PC-3 (cell line): Measurements from ENCODE around the gene MYB. TPM values are rescaled to one million over a fixed set of nuclear protein-coding genes. Genes with fewer than 3 reads are reported as not detected.

Experiments
- ATAC-seq: fragments of 200-7000 bp; cut with Tn5 transposase; 2 replicates; pipeline ENCODE4 v1.9.1; 2020; ENCODE audit warnings: mild to moderate bottlenecking, moderate library complexity
- BruUV-seq: library from RNA; stranded (reverse); fragments of 400-500 nt; replicated peaks from 2 replicates; lab custom pipeline; 2021; lab: Mats Ljungman, UMichigan
- CTCF ChIA-PET: fragments of 300-600 bp; sonication (Branson Sonifier 250); formaldehyde crosslinking; loops from one replicate; lab custom pipeline; 2022; ENCODE audit warnings: antibody characterized with exemption; lab: Charles Lee
- POLR2A ChIA-PET: fragments of 300-600 bp; sonication (Branson Sonifier 250); formaldehyde crosslinking; loops from one replicate; lab custom pipeline; 2022; ENCODE audit warnings: antibody characterized with exemption; ENCODE audit not compliant: unreplicated experiment; lab: Charles Lee
- DNase-seq: peaks from one replicate; pipeline ENCODE4 v3.0.0-alpha.2; 2015
- H2AFZ ChIP-seq: fragments of 300-600 bp; sonication (generic); 2 replicates; pipeline ENCODE4 v1.6.0; 2016; ENCODE audit warnings: antibody characterized with exemption, low read length
- H3F3A ChIP-seq: fragments of 300-600 bp; sonication (generic); one replicate; pipeline ENCODE4 v1.6.0; 2017; ENCODE audit warnings: antibody characterized with exemption, low read length, control low read depth, mild to moderate bottlenecking; ENCODE audit not compliant: unreplicated experiment
- H3K27ac ChIP-seq: fragments of 300-600 bp; sonication (generic); 2 replicates; pipeline ENCODE4 v1.5.1; 2016; ENCODE audit warnings: mild to moderate bottlenecking, low read length
- H3K27me3 ChIP-seq: fragments of 300-600 bp; sonication (generic); 2 replicates; pipeline ENCODE4 v1.6.1; 2016; ENCODE audit warnings: low read length, mixed read lengths
- H3K36me3 ChIP-seq: fragments of 300-600 bp; sonication (generic); 2 replicates; pipeline ENCODE4 v1.6.1; 2016; ENCODE audit warnings: low read depth, mixed run types, low read length, mixed read lengths
- H3K4me1 ChIP-seq: fragments of 300-600 bp; sonication (generic); 2 replicates; pipeline ENCODE4 v1.5.1; 2016; ENCODE audit warnings: low read length; ENCODE audit not compliant: insufficient read depth
- H3K4me2 ChIP-seq: fragments of 300-600 bp; sonication (generic); 2 replicates; pipeline ENCODE4 v1.6.0; 2016; ENCODE audit warnings: low read length
- H3K4me3 ChIP-seq: fragments of 300-600 bp; sonication (generic); 2 replicates; pipeline ENCODE4 v1.5.1; 2016; ENCODE audit warnings: mild to moderate bottlenecking, low read length, mixed read lengths
- H3K79me2 ChIP-seq: fragments of 300-600 bp; sonication (generic); 2 replicates; pipeline ENCODE4 v1.6.1; 2017; ENCODE audit warnings: low read length, mixed read lengths
- H3K9ac ChIP-seq: fragments of 300-600 bp; sonication (generic); 2 replicates; pipeline ENCODE4 v1.6.0; 2016; ENCODE audit warnings: mild to moderate bottlenecking, low read length
- H3K9me2 ChIP-seq: fragments of 300-600 bp; sonication (generic); replicated peaks from 2 replicates; pipeline ENCODE4 v1.6.1; 2016; ENCODE audit warnings: mixed run types, low read length, mixed read lengths
- H3K9me3 ChIP-seq: fragments of 300-600 bp; sonication (generic); 2 replicates; pipeline ENCODE4 v1.6.1; 2016; ENCODE audit warnings: low read length, mixed read lengths
- H4K20me1 ChIP-seq: fragments of 300-600 bp; sonication (generic); 2 replicates; pipeline ENCODE4 v1.6.1; 2016; ENCODE audit warnings: low read length, mixed read lengths
- CTCF ChIP-seq: fragments of 300-600 bp; sonication (generic); conservative IDR thresholded peaks from 2 replicates; pipeline ENCODE4 v1.5.1; 2017; ENCODE audit warnings: antibody characterized with exemption, low read depth, mild to moderate bottlenecking, low read length
- EZH2 ChIP-seq: fragments of 300-600 bp; sonication (generic); IDR thresholded peaks from one replicate; pipeline ENCODE4 v1.6.1; 2017; ENCODE audit warnings: antibody characterized with exemption, mild to moderate bottlenecking, low read length; ENCODE audit not compliant: unreplicated experiment
- EZH2phosphoT487 ChIP-seq: fragments of 300-600 bp; sonication (generic); IDR thresholded peaks from 2 replicates; pipeline ENCODE4 v1.6.1; 2018; ENCODE audit warnings: mild to moderate bottlenecking, antibody characterized with exemption, low read length, borderline replicate concordance
- intact Hi-C: fragments of 100-400 bp; cut with micrococcal nuclease; formaldehyde crosslinking; loops from 2 replicates; pipeline ENCODE4 v1.9.0; 2023
- total RNA-seq: library from RNA; depleted of rRNA; stranded (reverse); fragments of >200 nt; gene quantifications from 2 replicates; pipeline ENCODE4 v1.2.3, GENCODE V29; 2014

MYB gene
- total RNA-seq, 1 experiment from 2014 or later, result 4.4 TPM

- Histone ChIP-seq H3K9me2 (no peaks in the 10 kb centered on the region), H3F3A (no peaks in the 10 kb centered on the region), H3K4me2 (no peak overlapping the region), H3K27ac (no peak overlapping the region), H3K79me2 (no peaks in the 10 kb centered on the region), H3K27me3 (no peaks in the 10 kb centered on the region), H3K4me1 (0 out of 2 replicates have a peak, but pooled peaks cover 12% of the 10 kb centered on the region), H3K9ac (no peak overlapping the region), H3K9me3 (no peaks in the 10 kb centered on the region), H2AFZ (no peak overlapping the region), H3K4me3 (no peak overlapping the region), H3K36me3 (no peaks in the 10 kb centered on the region), H4K20me1 (no peaks in the 10 kb centered on the region)
- POLR2A ChIA-PET, result no interaction called here
- intact Hi-C loops, result loop anchor here (5.0 kb wide), 1 partner anchor 75 kb away; the partner anchor contains the start of gene MYB
- TF ChIP-seq CTCF (no peak), EZH2phosphoT487 (no peak), EZH2 (no peak)
- CTCF ChIA-PET, result no interaction called here
- no peak for DNase-seq
- BruUV-seq, result no TSS peak
- ATAC-seq, result no peak
Measured at GRCh38 chr6:135256866-135257265, 75.8 kb downstream of the MYB start.

GRCh38 chr6:135257631-135258405 lies 76.7 kb downstream of the MYB start:
- Histone ChIP-seq H3K79me2 (no peaks in the 10 kb centered on the region), H3K27ac (no peak overlapping the region), H3K9me2 (no peaks in the 10 kb centered on the region), H3K36me3 (no peaks in the 10 kb centered on the region), H2AFZ (no peak overlapping the region), H3K4me2 (no peak overlapping the region), H3K9me3 (no peaks in the 10 kb centered on the region), H4K20me1 (no peaks in the 10 kb centered on the region), H3K4me1 (0 out of 2 replicates have a peak, but pooled peaks cover 8% of the 10 kb centered on the region), H3K4me3 (no peak overlapping the region), H3K27me3 (no peaks in the 10 kb centered on the region), H3F3A (no peaks in the 10 kb centered on the region), H3K9ac (no peak overlapping the region)
- ATAC-seq (peak; percentile 54), DNase-seq (no peak)
- TF ChIP-seq CTCF (peak; percentile 32; the same call in 1 of the 2 replicates), EZH2phosphoT487 (no peak)
- intact Hi-C loops, result loop anchor here (5.0 kb wide), 1 partner anchor 76 kb away; the partner anchor contains the start of gene MYB
- POLR2A ChIA-PET, result no interaction called here
- no TSS peak for BruUV-seq
- CTCF ChIA-PET, result no interaction called here

- TF ChIP-seq CTCF, result no peak
- no peak for TF ChIP-seq EZH2phosphoT487
- TF ChIP-seq EZH2, result no peak
- Histone ChIP-seq H3K9me2 (no peaks in the 10 kb centered on the region), H3K9me3 (no peaks in the 10 kb centered on the region), H3K27ac (no peak overlapping the region), H3K4me3 (no peak overlapping the region), H3K9ac (no peak overlapping the region), H4K20me1 (no peaks in the 10 kb centered on the region), H3K79me2 (no peaks in the 10 kb centered on the region), H3K4me2 (no peak overlapping the region), H2AFZ (no peak overlapping the region), H3K27me3 (no peaks in the 10 kb centered on the region), H3F3A (no peaks in the 10 kb centered on the region), H3K4me1 (0 out of 2 replicates have a peak, but pooled peaks cover 8% of the 10 kb centered on the region), H3K36me3 (no peaks in the 10 kb centered on the region)
- ChIA-PET POLR2A (no interaction called here), CTCF (no interaction called here)
- ATAC-seq (no peak), DNase-seq (peak; percentile 58)
- intact Hi-C loops, result loop anchor here (5.0 kb wide), 1 partner anchor 77 kb away; the partner anchor contains the start of gene MYB
- BruUV-seq, result no TSS peak
Measured at GRCh38 chr6:135258970-135259369, 77.9 kb downstream of the MYB start.
